ENCODE data around the gene ARID4B. TPM values are rescaled to one million over a fixed set of nuclear protein-coding genes. Genes with fewer than 3 reads are reported as not detected.

The ARID4B gene
- polyA plus RNA-seq, 2 of the 4 experiments (the other 2 are of a cell fraction) = 14.9 to 16.0 TPM

DNA sequence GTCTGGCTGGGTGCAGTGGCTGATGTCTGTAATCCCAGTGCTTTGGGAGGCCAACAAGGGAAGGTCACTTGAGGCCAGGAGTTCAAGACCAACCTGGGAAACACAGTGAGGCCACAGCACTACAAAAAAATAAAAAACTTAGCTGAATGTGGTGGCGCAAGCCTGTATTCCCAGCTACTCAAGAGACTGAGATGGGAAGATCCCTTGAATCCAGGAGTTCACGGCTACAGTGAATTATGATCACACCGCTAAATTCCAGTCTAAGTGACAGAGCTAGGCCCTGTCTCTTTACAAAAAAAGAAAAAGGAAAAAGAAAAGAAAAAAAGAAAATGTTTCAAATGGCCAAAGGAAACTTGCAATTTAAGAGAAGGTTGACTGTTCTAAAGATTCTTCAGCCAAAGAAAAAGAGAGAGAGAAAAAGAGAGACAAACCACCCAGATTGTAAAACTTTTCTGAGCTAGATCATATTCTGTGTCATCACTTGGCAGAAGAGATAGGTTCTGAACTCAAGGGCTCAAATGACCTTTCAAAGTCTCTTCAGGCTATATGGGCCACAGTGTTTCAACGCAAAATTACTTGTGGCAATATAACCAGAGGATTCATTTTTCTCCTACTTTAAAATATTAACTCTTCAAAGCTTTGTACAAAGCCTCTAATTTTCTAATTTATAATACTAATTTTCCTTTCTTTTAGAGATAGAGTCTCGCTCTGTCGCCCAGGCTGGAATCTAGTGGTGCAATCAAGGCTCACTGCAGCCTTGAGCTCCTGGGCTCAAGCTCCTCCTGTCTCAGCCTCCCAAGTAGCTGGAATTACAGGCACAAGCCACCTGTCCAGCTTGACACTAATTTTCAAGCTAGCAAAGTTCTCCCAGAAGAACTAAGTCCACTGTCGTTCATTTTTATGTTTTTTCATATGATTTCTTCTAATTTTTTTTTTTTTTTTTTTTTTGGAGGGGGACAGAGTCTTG, 20.5 kb downstream of the ARID4B start:
- TF ChIP-seq FOXS1 (CRISPR knock-in tag; IDR thresholded peaks at IDR 0.05) = no peak
- no peak for TF ChIP-seq MYC (IDR thresholded peaks at IDR 0.05; ENCODE audit: borderline replicate concordance, low read length)
- TF ChIP-seq POLR2AphosphoS2 (conservative IDR thresholded peaks at IDR 0.05; ENCODE audit: low read length) = no peak
- TF ChIP-seq EP300 (IDR thresholded peaks at IDR 0.05) = no peak
- TF ChIP-seq TFCP2L1 (CRISPR knock-in tag; IDR thresholded peaks at IDR 0.05) = no peak
- TF ChIP-seq ZSCAN20 (CRISPR knock-in tag; IDR thresholded peaks at IDR 0.05) = no peak
- no peak for TF ChIP-seq KDM1A (IDR thresholded peaks at IDR 0.05; ENCODE audit: low read depth)
- TF ChIP-seq MAFK (IDR thresholded peaks at IDR 0.05; ENCODE audit: partially characterized antibody) = no peak
- TF ChIP-seq, protein P1, sequence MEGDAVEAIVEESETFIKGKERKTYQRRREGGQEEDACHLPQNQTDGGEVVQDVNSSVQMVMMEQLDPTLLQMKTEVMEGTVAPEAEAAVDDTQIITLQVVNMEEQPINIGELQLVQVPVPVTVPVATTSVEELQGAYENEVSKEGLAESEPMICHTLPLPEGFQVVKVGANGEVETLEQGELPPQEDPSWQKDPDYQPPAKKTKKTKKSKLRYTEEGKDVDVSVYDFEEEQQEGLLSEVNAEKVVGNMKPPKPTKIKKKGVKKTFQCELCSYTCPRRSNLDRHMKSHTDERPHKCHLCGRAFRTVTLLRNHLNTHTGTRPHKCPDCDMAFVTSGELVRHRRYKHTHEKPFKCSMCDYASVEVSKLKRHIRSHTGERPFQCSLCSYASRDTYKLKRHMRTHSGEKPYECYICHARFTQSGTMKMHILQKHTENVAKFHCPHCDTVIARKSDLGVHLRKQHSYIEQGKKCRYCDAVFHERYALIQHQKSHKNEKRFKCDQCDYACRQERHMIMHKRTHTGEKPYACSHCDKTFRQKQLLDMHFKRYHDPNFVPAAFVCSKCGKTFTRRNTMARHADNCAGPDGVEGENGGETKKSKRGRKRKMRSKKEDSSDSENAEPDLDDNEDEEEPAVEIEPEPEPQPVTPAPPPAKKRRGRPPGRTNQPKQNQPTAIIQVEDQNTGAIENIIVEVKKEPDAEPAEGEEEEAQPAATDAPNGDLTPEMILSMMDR (IDR thresholded peaks at IDR 0.05) = no peak
- no peak for TF ChIP-seq SREBF2 (IDR thresholded peaks at IDR 0.05)
- no peak for TF ChIP-seq CHD2 (IDR thresholded peaks at IDR 0.05; ENCODE audit: low read length, partially characterized antibody)
- TF ChIP-seq ZC3H11A (IDR thresholded peaks at IDR 0.05) = no peak
- ChIA-PET POLR2A (interaction anchor here (1.4 kb wide), 1 partner anchor 21 kb away, joined by 5 read pairs; the partner anchor contains the start of gene GGPS1), CTCF (interaction anchor here (0.6 to 0.9 kb wide), 3 partner anchors 15 to 109 kb away, joined by 3 to 4 read pairs (median 3); no protein-coding TSS in a partner anchor)
- no peak for DNase-seq (ENCODE audit: low read depth in 1 of 2, low spot score in 1 of 2)
- Histone ChIP-seq H3K4me1 (no peaks in the 10 kb centered on the region), H3K4me3 (no peak overlapping the region), H3K4me2 (no peak overlapping the region), H3K9me3 (no peaks in the 10 kb centered on the region), H3K27ac (no peak overlapping the region)
- no peak for ATAC-seq
- FAIRE-seq = no peak
- WGBS (ENCODE audit: missing lambda C conversion rate) = 94% methylated on average over 7 of the region's 7 CpGs

DNA sequence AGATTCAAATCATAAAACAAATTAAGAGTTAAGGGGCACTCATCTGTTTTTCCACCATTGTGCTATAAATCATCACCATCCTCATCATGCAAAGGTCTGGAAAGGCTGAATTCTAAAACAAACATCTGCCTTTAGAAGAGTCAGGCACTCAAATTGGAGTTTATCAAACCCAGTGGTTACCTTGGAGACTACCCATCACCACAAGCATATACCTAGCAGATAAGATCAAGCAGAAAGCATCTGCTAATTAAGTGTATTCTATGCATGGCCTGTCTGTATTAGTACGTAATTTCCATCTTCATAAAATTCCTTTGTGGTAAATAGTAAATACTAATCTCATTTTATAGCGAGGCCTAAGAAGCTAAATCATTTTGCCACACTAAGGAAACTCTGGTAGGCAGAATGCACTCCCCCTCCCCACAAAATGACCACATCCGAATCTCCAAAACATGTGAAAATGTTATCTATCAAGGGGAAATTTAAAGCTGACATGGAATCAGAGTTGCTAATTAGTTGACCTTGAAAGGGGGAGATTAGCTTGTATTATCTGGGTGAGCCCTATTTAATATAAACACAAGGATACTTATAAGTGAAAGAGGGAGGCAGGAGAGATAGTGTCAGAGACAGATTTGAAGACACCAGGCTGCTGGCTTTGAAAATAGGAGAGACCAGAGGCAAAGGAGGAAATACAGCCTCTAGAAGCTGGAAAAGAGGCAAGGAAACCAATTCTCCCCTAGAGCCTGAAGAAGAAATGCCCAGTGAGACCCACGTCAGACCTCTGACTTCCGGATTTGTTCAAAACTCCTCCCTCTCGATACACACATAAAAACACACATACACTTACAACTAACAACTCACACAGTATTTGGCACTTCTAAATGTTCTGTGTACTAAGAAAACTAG, 23.2 kb downstream of the ARID4B start:
- H3K9me3 ChIP-seq = no peaks in the 10 kb centered on the region
- no peaks in the 10 kb centered on the region for H3K4me1 ChIP-seq
- ATAC-seq (peak in 1 of 2 experiments; percentile 43; a peak in 1 of 6 replicates), DNase-seq (ENCODE audit: low read depth in 1 of 2, low spot score in 1 of 2) (no peak), FAIRE-seq (no peak)
- ChIA-PET POLR2A (no interaction called here), CTCF (interaction anchor here (0.7 to 1.2 kb wide), 2 partner anchors 112 kb away, joined by 3 read pairs; no protein-coding TSS in a partner anchor)
- TF ChIP-seq FOSL2 (IDR thresholded peaks at IDR 0.05) (no peak), FOSL2 (CRISPR knock-in tag; IDR thresholded peaks at IDR 0.05) (no peak), HOXB5 (CRISPR knock-in tag; IDR thresholded peaks at IDR 0.05) (no peak), HOXB13 (CRISPR knock-in tag; IDR thresholded peaks at IDR 0.05; ENCODE audit: low read depth) (no peak), PHF8 (IDR thresholded peaks at IDR 0.05; ENCODE audit: borderline replicate concordance, low read depth) (no peak), TP53 (CRISPR knock-in tag; IDR thresholded peaks at IDR 0.05) (no peak), NFE2L2 (conservative IDR thresholded peaks at IDR 0.05; ENCODE audit: low read length) (no peak), RCOR1 (IDR thresholded peaks at IDR 0.05; ENCODE audit: low read depth, low read length) (no peak), TFCP2L1 (CRISPR knock-in tag; IDR thresholded peaks at IDR 0.05) (no peak), KDM1A (IDR thresholded peaks at IDR 0.05; ENCODE audit: low read depth) (no peak), MAFK (IDR thresholded peaks at IDR 0.05; ENCODE audit: partially characterized antibody) (no peak), GATA3 (IDR thresholded peaks at IDR 0.05; ENCODE audit: borderline replicate concordance) (no peak), SMC3 (IDR thresholded peaks at IDR 0.05) (no peak)
- TF ChIP-seq, protein P2, sequence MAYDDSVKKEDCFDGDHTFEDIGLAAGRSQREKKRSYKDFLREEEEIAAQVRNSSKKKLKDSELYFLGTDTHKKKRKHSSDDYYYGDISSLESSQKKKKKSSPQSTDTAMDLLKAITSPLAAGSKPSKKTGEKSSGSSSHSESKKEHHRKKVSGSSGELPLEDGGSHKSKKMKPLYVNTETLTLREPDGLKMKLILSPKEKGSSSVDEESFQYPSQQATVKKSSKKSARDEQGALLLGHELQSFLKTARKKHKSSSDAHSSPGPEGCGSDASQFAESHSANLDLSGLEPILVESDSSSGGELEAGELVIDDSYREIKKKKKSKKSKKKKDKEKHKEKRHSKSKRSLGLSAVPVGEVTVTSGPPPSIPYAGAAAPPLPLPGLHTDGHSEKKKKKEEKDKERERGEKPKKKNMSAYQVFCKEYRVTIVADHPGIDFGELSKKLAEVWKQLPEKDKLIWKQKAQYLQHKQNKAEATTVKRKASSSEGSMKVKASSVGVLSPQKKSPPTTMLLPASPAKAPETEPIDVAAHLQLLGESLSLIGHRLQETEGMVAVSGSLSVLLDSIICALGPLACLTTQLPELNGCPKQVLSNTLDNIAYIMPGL (CRISPR knock-in tag; IDR thresholded peaks at IDR 0.05; ENCODE audit: borderline replicate concordance) = no peak
- TF ChIP-seq, protein P3, sequence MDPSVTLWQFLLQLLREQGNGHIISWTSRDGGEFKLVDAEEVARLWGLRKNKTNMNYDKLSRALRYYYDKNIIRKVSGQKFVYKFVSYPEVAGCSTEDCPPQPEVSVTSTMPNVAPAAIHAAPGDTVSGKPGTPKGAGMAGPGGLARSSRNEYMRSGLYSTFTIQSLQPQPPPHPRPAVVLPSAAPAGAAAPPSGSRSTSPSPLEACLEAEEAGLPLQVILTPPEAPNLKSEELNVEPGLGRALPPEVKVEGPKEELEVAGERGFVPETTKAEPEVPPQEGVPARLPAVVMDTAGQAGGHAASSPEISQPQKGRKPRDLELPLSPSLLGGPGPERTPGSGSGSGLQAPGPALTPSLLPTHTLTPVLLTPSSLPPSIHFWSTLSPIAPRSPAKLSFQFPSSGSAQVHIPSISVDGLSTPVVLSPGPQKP (IDR thresholded peaks at IDR 0.05; ENCODE audit: low read depth, low read length) = no peak
- TF ChIP-seq, protein P4, sequence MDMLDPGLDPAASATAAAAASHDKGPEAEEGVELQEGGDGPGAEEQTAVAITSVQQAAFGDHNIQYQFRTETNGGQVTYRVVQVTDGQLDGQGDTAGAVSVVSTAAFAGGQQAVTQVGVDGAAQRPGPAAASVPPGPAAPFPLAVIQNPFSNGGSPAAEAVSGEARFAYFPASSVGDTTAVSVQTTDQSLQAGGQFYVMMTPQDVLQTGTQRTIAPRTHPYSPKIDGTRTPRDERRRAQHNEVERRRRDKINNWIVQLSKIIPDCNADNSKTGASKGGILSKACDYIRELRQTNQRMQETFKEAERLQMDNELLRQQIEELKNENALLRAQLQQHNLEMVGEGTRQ (IDR thresholded peaks at IDR 0.05) = no peak
- 84% methylated on average over 6 of the region's 6 CpGs for WGBS (ENCODE audit: missing lambda C conversion rate)
- no peak overlapping the region for H3K4me2 ChIP-seq
- no peak overlapping the region for H3K4me3 ChIP-seq
- H3K27ac ChIP-seq = no peak overlapping the region
